ENCODE measurements around the gene PGF.

Gene PGF

DNA sequence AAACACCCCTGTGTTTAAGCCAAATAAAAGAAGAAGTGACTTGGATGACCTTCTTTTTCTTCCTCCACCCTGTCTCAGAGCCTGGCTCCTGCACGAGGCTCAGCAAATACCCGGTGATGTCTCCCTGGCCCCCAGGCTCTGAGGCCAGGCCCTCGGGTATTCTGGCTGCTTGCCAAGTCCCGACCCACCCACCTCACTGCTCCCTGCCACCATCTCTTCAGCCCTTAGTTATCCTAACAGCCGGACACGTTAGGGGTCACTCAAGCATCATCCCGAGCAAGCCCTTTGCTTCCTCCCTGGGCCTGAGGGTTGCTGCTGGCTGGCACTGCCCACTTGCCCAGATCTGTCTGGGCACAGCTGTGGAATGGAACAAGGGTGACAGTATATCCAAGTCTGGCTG lies 39.6 kb downstream of the PGF start:
- no peak for DNase-seq

DNA sequence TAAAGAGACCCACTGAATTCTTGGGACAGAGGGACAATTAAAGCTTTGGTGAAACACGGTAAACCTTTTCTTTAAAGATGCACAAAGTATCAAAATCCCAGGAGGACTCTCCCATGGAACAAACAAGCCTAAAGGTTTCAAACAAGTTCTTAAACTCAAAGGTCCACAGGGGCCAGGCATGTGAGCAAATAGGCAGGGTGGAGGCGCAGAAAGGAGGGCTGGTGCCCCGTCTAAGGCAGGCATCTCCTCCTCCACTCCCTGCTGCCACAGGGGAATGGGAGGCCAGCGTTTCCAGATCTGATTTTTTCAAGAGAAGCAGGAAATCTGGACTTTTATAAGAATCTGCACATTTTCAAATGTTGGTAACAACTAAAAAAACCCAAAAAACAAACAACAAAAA lies 40.0 kb downstream of the PGF start:
- DNase-seq, result no peak

DNA sequence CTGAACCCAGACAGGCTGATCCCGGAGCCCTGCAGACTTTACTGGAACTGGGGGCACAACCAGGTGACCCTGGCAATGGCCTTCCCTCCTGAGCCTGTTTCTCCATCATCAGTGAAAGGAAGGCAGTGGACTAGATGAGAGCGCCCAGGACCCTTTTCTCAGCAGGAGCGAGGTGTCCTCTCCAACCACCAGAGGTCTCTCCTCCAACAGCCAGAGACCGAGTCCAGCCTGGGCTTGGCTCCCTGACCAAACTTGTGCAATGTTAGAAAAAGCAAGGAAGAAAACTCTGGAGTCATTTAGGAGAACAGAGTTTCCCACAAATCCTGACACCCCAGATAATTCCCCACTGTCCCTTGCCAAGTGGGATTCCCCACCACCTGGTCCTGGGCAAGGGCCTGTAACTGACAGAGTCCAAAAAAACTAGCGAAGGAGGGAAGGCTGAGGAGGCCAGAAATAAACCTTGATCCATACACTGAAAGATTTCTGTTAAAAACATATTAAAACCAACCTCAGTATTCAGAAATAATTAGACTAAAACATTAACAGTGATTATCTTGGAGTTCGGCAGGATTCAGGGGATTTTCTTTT lies 41.3 kb downstream of the PGF start:
- peak; percentile 86 for DNase-seq

DNA sequence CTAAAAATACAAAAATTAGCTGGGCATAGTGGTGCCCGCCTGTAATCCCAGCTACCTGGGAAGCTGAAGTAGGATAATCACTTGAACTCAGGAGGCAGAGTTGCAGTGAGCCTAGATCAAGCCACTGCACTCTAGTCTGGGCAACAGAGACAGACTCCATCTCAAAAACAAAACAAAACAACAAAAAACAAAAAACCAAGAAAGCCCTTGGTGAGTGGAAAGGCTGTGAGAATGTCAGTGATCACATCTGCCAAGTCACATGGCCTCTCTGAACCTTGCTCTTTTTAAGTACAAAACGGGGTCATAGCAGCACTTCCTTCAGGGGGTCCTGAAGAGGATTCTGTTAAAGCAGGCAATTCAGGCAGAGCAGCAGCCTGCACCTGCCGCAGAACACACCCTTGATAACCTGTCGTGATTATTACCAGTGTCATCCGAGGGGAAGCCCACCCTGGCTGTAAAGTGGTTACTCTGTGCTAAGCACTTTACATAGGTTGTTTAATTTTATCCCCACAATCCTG lies 41.9 kb downstream of the PGF start:
- no peak for DNase-seq

DNA sequence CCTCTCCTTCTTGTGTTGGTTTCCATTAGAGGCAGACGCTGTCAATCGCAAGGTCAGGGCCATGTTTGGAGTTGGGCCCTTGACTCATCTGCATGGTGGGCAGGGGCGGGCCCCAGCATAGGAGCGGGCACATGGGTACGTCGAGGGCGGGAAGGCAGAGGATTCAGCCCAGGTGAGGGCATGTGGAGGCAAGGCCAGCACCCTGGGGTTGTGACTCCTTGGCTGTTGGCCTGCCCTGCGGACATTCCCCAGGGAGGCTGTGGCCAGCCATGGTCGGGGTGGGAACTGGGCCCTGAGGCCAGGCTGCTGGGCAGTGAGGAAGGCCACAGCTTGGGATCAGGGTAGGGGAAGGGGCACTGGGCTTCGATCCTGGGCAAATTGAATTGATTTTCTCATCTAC lies 42.6 kb downstream of the PGF start:
- no peak for DNase-seq

DNA sequence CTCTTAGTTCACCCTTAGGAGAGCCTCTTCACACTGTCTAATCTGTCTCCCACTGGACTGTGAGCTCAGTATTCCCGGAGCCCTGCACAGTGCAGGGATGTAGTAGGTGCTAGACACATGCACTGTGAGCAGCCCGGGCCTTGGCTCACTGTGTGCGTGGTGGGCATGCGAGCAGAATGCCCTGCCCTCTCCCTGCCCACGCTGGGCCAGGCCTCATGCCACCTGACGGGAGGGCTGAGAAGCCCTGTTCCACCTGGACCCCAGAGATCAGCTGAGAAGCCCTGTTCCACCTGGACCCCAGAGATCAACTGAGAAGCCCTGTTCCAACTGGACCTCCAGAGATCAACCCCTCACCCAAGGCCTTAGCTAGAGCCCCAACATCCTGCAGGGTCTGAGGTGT lies 43.3 kb downstream of the PGF start:
- no peak for DNase-seq

DNA sequence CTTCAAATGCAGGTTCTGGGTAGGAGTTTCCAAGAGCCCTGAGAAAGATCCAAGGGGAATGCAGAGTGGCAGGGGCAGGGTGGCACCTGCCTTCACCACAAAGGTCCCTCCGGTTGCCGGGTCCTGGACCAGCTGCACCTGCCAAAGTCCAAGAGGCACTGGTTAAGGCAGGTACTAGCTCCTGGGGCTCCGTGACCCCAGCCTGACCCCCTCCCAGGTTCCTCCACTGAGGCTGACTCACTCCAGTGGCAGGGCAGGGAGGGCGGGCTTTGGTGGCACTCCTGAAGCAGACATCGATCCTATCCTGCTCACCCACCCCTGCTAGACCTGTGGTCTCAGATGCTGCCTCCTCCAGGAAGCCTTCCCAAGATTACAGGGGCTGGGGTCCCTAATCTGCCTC lies 43.7 kb downstream of the PGF start:
- DNase-seq, result no peak

DNA sequence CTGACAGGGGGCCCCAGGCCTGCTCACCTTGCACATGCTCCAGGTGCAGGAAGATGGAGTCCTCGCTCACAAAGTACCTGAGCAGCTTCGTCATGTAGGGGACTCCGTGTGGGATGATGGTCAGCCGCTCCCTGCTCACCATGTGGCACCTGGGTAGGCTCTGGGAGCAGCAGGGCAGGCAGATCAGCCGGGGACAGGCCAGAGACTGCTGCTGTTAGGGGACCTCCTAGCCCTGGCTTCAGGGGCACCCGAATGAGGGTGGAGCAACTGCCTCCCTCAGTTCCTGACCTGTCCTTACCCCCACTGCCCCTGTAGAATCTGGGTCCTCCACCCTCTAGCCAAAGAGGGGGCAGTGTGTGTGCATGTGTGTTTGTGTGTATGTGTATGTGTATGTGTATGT lies 44.2 kb downstream of the PGF start:
- DNase-seq, result no peak

DNA sequence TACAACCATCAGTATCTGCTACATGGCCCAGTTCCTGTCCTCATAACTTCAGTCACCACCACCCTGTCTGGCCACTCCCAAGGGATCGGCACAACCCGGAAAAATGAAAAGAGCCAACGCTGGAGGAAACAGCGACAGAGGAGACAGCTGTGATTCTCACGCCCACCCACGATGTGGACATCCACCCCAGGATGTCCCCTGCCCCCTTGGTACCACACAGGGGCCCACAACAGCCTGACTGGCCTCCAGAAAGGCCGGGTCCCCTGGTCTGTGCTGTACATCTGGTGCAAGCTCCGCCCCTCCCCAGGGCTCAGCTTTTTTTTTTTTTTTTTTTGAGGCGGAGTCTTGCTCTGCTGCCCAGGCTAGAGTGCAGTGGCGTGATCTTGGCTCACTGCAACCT lies 44.8 kb downstream of the PGF start:
- no peak for DNase-seq

DNA sequence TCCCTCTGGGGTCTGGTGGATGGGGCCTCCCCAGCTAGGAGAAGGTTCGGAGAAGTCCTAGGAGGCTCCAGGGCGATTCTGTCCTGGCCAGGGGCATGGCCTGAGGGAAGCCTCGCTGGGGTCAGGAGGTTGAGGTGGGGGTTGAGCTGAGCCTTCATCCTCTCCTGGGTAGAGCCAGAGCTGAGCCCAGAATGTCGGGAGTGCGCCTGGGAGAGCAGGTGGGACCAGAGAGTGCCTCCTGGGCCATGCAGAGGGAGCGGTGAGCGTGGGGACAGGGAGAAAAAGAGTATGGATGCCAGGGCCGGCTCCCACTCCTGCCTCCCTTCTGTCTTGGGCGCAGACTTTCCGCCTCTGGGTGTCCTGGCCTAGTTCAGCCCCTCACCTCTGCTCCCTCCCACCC lies 45.5 kb downstream of the PGF start:
- DNase-seq, result no peak

DNA sequence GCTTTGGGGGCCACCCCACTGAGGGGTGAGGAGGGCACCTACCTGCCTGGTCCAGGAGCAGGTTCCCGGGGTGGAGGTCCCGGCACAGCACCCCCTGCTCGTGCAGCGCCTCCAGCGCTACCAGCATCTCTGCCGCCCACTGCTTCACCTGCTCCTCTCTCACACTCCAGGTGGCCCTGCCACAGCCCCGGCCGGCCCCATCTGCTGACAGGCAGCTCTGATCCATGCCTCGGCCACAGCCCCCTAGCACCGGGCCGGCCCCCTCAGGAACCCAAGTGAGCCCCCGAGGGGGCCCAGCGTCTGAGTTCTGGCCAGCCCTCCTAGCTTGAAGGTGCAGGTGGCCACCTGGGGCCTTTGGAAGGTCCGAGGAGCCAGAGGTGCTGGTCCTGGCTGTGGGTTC lies 45.9 kb downstream of the PGF start:
- no peak for DNase-seq

DNA sequence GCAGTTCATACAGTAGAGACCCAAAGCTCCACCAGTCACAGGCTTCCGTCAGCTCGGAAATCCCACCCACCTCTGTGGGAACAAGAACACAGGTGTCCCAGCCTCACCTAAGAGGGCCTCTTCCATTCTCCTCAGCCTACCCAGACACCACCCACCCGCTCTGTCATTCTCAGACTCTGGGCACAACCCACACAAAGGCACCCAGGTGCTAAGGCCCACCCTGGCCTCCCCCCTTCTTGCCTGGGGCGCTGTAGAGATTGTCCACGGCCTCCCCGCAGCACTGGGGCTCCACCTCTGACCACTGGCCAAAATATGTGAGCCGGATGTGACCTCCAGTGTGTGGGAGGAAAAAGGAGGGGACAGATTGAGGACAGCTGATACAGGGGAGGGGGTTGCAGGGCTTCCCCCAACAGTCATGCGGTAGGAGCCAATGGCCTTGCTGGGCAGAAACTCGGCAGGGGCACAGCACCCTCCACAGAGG lies 46.5 kb downstream of the PGF start:
- DNase-seq, result no peak

DNA sequence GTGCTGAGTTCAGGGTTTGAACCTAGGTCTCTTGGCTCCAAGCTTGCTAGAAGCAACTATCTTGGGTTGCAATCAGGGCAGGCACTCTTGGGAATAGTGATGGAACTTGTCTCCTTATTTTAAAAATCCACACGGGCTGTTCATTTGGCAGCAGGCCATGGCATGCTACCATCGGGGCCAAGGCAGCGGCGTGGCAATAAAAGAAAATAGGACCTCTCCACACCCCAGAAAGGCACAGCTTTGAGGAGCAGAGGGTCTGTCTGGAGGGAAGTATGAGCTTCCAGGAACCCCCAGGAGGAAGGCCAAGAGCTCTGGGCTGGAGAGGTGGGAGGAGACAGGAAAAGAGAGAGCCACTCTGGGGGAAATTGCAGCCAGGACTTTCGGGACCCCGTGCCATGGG lies 47.7 kb downstream of the PGF start:
- no peak for DNase-seq

DNA sequence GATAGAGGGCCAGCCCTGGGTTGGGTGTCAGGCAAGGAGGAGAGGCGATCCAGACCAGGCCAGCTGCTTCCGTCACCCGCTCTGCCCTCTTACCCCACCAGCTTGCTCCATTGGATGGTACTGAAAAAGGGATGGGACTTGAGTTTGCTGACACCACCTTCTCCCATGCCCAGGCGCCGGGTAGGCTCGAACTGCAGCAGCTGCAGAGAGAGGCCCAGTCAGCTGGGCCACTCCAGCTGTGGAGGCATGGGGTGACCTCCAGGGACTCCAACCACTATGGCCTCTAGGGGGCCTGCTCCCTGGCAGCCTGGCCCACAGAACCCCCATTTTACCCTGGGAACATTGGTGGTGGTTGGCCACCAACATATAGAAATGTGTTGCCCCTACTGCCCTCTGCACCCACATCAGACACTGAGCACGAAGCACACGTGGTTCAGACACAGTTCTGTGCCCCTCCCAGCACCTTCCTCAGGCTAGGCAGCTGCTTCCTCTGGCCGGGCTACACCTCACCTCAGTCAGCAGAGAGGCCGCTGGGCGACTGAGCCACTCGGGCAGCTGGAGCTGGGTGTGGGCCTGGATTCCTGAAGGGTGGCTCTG lies 48.4 kb downstream of the PGF start:
- no peak for DNase-seq

DNA sequence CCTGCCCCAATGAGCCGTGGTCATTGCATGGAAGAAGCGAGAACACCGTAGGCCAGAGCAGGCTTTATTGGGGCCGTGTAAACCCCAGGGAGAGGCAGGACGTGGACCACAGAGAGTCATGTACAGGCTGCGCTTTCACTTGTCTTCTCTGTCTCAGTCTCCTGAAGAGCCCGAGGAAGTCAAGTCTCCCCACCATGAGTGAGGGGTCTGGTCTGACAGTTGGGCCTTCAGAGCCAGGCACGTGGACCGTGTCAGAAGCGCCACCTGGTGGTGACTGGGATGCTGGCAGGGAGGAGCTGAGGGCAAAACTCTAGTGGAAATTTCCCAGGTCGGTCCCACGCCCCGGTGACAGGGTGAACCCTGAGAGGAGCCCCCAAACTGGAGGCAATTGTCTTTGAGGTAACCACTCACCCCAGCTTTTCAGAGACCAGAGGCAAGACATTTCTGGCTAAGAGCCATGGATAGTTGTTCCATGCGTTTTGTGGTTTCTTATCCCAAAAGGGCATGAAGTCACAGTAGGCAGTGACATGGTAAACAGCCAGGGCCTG lies 49.7 kb downstream of the PGF start:
- DNase-seq, result peak; percentile 69

DNA sequence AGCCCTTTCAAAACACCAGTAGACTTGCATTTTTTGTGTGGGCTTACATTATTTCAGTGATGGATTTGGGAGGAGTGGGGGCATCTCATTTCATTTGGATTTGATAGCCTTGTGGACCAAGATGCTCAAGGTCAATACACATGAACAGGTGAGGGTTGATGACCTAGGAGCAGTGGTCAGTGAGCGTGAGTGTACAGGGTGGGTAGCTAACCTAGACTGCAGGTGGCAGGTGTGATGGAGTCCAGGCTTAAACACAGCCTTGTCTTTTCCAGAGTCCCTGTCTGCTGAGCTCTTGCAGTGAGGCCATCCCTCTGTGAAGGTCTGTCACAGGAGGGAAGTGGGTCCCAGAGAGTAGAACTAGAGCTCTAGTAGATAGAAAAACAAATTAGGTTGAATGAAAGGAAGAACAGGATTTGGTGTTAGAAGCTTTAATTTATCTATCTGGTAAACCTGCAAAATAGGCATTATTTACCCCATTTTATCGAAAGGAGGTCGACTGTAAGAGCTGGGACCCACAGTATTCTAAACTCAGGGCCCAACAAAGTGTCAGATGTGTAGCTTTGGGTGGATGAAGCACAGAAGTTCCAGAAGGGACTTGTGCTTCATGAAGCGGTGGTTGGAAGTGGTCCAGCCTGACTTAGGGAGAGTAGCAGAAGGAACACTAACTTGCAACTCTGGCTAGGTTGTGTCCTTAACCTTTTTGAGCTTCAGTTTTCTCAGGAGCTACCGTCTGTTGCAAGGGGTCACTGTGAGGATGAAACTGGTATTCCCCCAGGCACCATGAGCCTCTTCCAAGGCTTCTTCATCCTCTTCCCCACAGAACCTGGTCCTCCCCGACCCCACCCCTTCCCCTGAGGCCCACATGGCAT lies 50.5 kb downstream of the PGF start:
- DNase-seq, result no peak

DNA sequence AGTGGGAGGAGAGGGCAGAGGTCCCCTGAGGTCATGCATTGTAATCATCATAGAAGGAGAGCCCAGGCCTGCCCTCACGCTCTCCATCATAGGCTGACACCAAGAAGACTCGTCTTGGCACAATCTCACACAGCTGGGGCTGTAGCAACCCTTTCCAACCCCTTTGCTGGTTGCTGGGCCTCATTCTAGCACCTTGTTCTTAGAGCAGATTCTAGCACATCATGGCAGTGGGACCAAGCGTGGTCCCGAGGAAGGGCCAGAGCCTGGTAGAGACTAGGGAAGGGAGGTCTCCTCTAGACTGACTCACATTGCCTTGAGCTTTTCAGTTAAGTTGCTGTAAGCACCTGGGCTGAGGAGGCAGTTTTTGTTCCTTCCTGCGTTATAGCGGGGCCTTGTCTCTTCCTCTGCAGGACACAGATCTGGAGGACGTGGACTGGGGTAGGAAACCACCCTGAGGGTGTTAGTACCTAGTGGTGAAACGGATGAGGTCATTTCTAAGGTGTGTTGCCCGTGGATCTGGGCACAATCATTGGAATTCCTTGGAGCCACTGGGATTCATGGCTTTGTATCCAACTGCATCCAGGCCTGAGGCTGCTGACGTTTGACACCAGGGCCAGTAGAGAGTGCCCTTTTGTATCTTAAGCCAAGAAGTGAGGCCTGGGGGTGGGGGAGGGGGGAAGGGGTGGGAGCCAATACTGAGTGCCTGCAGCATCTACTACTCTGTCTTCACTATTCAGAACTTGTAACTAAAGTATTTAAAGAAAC lies 52.3 kb downstream of the PGF start:
- DNase-seq, result no peak

DNA sequence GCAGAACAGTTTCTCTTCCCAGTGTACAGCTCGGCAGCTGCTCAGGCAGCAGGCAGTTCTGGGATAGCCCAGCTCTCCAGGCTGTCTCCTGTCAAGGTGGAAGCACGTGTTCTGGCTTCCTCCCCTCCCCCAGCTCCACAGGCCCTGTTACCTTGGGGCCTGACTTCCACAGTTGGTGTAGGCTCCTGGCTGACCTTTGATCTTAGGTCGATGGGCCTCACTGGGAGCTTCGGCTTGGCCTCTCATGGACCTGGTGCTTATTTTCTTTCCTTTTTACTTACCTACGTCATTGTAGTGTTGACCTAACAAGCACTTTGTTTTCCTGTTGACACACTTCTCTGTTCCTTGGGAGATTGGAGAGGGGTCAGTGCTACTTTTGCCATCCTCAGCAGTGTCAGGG lies 56.7 kb downstream of the PGF start:
- DNase-seq, result no peak

DNA sequence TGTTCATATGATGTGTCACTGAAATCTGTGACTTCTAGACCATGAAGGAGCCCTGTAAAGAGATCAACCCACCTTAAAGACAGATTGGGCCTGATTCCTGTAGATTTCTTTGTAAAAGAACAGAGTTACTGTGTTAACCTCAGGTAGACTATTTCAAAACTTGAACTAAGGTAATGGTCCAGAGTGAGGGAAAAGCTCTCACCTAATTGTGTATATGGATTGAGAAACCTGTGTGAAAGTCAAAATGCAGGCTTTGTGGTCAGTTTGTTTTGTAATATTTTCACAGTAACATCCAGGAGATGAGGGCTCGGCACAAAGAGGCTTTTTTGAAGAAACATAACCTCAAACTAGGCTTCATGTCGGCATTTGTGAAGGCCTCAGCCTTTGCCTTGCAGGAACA lies 57.3 kb downstream of the PGF start:
- DNase-seq, result no peak

DNA sequence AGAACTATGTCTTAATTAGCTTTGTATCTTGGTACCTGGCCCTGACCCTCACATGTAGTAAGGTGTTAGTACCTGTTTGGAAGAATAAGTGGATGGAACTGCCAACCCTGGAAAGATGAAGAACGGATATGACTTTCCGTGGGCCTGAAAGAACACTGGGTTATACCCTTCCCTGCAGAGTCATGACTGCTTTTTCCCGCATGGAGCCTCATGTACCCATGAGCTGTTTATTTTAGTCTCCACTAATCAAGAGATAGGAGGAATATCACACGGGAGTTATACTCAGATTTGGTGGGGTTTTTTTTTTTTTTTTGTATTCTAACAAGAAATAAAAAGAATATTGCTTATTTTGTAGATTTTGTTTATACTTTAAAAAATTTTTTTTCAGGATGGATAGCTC lies 57.8 kb downstream of the PGF start:
- DNase-seq, result no peak

DNA sequence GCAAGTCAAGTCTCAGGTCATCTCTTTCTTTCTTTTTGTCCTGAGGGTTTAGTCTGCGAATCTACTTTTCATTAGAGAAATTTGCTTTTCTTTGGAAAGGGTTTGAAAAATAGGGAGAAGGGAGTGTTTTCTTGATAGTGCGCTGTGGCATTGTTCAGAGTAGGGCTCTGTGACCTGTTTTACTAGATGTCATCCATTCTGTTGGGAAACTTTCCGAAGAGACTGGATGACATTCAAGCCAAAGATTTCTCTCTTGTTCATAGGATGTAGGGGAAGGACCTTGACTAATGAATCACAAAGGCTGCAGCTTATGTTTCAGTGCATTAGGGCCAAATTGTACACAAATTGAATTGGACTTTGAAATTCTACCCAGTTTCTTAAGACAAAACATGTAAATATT lies 59.0 kb downstream of the PGF start:
- no peak for DNase-seq

DNA sequence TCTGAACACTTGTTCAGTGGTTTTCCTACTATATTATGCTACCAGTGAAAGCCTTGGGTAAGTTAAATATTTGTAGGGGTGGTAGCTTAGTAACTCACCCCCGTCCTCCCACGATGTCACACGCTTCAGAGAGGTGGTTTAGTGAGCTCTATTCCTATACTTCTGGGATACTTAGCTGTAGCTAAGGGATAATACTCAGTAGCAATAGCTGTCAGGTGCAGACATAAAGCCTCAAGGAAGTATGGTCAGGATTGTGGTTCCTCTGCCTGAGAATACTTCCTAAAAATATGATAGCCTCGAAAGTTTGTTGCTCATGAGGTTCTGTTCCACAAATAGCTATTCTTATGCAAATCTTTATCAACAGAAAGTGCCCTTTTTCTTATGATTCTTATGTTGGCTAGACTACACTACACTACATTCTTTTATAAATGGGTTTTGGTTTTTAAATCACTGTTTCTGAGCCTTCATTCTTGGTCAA lies 61.7 kb downstream of the PGF start:
- DNase-seq, result no peak

DNA sequence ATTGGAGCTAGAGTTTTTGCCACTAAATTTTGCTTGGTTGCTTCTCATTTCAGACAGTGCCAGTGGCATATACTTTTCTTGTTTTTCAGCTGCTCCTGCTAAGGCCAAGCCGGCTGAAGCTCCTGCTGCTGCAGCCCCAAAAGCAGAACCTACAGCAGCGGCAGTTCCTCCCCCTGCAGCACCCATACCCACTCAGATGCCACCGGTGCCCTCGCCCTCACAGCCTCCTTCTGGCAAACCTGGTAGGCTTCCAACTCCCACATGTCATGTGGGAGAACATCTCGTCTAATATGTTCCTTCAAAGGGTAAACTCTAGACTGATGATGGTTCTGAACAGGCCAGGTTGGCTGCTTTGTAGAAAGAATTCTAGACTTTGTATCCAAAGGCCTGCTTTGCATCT lies 62.7 kb downstream of the PGF start:
- no peak for DNase-seq

Measured in left hindlimb (tissue), 1 donor.